Measurements from ENCODE around the gene DCST2.

GRCh38 chr1:154993572-154994268, 39.9 kb downstream of the DCST2 start, which contains the start of gene LENEP:
- TF ChIP-seq CTCF (IDR thresholded peaks at IDR 0.05) (no peak), POLR2AphosphoS5 (IDR thresholded peaks at IDR 0.05) (no peak), POLR2A (IDR thresholded peaks at IDR 0.05) (no peak), EP300 (IDR thresholded peaks at IDR 0.05) (no peak)
